K562 (cell line): ENCODE data around the gene PCBP2. TPM values are rescaled to one million over a fixed set of nuclear protein-coding genes. Genes with fewer than 3 reads are reported as not detected.

Experiments
- ATF7 ChIP-seq: fragments of 450-650 bp; IDR thresholded peaks from 2 replicates; pipeline ENCODE4 v1.7.1; 2014; ENCODE audit warnings: mild to moderate bottlenecking, moderate library complexity
- CHCHD3 ChIP-seq: fragments of 250-450 bp; sonication (Bioruptor Pico); IDR thresholded peaks from 2 replicates; pipeline ENCODE4 v2.1.2; 2022; ENCODE audit warnings: mild to moderate bottlenecking
- CTCFL ChIP-seq: IDR thresholded peaks from 2 replicates; pipeline ENCODE4 v1.6.1; 2011; ENCODE audit warnings: borderline replicate concordance, low read depth, mild to moderate bottlenecking, moderate library complexity, low read length; ENCODE audit not compliant: insufficient read depth, poor library complexity, severe bottlenecking
- CXXC5 ChIP-seq: fragments of 250-450 bp; sonication (Bioruptor Pico); IDR thresholded peaks from 2 replicates; pipeline ENCODE4 v1.8.0; 2022; ENCODE audit warnings: inconsistent platforms, mild to moderate bottlenecking, moderate library complexity
- ESRRA ChIP-seq: fragments of 450-650 bp; IDR thresholded peaks from 2 replicates; pipeline ENCODE4 v1.6.1; 2014; ENCODE audit warnings: low read depth, mild to moderate bottlenecking, moderate library complexity, borderline replicate concordance
- GABPB1 ChIP-seq: sonication (generic); formaldehyde crosslinking; IDR thresholded peaks from 2 replicates; pipeline ENCODE4 v1.8.0; 2022; ENCODE audit warnings: mild to moderate bottlenecking, missing genetic modification reagents
- IRF9 ChIP-seq: fragments of 450-650 bp; IDR thresholded peaks from 2 replicates; pipeline ENCODE4 v1.6.1; 2016; ENCODE audit warnings: missing biosample characterization, missing genetic modification characterization
- L3MBTL2 ChIP-seq: fragments of 450-650 bp; IDR thresholded peaks from 2 replicates; pipeline ENCODE4 v1.6.1; 2016; ENCODE audit warnings: mild to moderate bottlenecking, moderate library complexity
- NEUROD1 ChIP-seq: fragments of 150-350 bp; IDR thresholded peaks from 2 replicates; pipeline ENCODE4 v1.6.1; 2014; ENCODE audit warnings: borderline replicate concordance, low read length, low read depth; ENCODE audit not compliant: partially characterized antibody
- NRF1 ChIP-seq, 2 experiments: fragments of 450-650 bp; IDR thresholded peaks in 1 of 2; conservative IDR thresholded peaks in 1 of 2; 2 replicates each; pipeline ENCODE4 v1.6.1; 2014; ENCODE audit warnings: mild to moderate bottlenecking in 2 of 2
- OTX1 ChIP-seq: fragments of 450-650 bp; formaldehyde crosslinking; IDR thresholded peaks from 2 replicates; pipeline ENCODE4 v1.4.0; 2022; ENCODE audit warnings: mild to moderate bottlenecking
- PATZ1 ChIP-seq: fragments of 250-450 bp; sonication (Bioruptor Pico); IDR thresholded peaks from 2 replicates; pipeline ENCODE4 v1.5.0; 2020; ENCODE audit warnings: mild to moderate bottlenecking, borderline replicate concordance
- PML ChIP-seq: IDR thresholded peaks from 2 replicates; pipeline ENCODE4 v1.6.1; 2012; ENCODE audit warnings: low read length, inconsistent platforms
- PTBP1 ChIP-seq: fragments of 200-400 bp; formaldehyde crosslinking; IDR thresholded peaks from 2 replicates; pipeline ENCODE4 v1.6.1; 2017; ENCODE audit warnings: low read depth, low read length
- RBM34 ChIP-seq: fragments of 200-400 bp; formaldehyde crosslinking; IDR thresholded peaks from 2 replicates; pipeline ENCODE4 v1.6.1; 2018; ENCODE audit warnings: low read length, borderline replicate concordance; ENCODE audit not compliant: insufficient read depth
- RCOR1 ChIP-seq, 2 experiments: IDR thresholded peaks; 2 replicates each; pipeline ENCODE4 v1.6.1; 2012; ENCODE audit warnings: low read depth in 2 of 2, low read length in 2 of 2, borderline replicate concordance in 1 of 2, improper control_type of control experiment in 1 of 2
- SAP30 ChIP-seq: fragments of 200-600 bp; sonication (generic); IDR thresholded peaks from 2 replicates; pipeline ENCODE4 v1.6.1; 2012; ENCODE audit warnings: borderline replicate concordance, low read depth, mild to moderate bottlenecking, moderate library complexity, low read length, control low read depth, inconsistent platforms; ENCODE audit not compliant: insufficient read depth, poor library complexity, severe bottlenecking
- SNIP1 ChIP-seq: fragments of 450-650 bp; IDR thresholded peaks from 2 replicates; pipeline ENCODE4 v1.7.1; 2017; ENCODE audit warnings: low read depth, mild to moderate bottlenecking
- TFAP4 ChIP-seq: sonication (generic); formaldehyde crosslinking; IDR thresholded peaks from 2 replicates; pipeline ENCODE4 v1.8.0; 2022; ENCODE audit warnings: missing genetic modification reagents, mild to moderate bottlenecking, moderate library complexity, borderline replicate concordance
- ZNF583 ChIP-seq: fragments of 250-450 bp; sonication (Bioruptor Pico); IDR thresholded peaks from 2 replicates; pipeline ENCODE4 v1.4.0; 2020
- polyA plus RNA-seq, 8 experiments: library from polyadenylated mRNA; depleted of rRNA in 4 of 8; stranded (reverse) in 5 of 8; unstranded in 3 of 8; fragments of >200 nt; fragmentation: Nextera tagmentation in 2 of 8; fragmentation: Illumina TruSeq in 1 of 8; extraction: Ambion mirVana in 2 of 8; extraction: Trizol in 1 of 8; gene quantifications; 2 replicates each; pipeline versions ENCODE4 v1.2.1 to v1.2.3, GENCODE V29; 2011 to 2014; ENCODE audit warnings: inconsistent platforms in 1 of 8, missing spikeins in 1 of 8
- total RNA-seq, 7 experiments: library from RNA; depleted of rRNA in 6 of 7; stranded (reverse); fragments of >200 nt in 6 of 7; fragmentation: Illumina TruSeq in 2 of 7; extraction: Trizol in 2 of 7; gene quantifications; 2 replicates each; pipeline versions ENCODE4 v1.2.1 to v1.2.3, GENCODE V29; 2011 to 2021; ENCODE audit warnings: low replicate concordance in 1 of 7

PCBP2 gene
- total and polyA plus RNA-seq, 9 of the 15 experiments (the other 6 are each of a cell fraction or from before 2014, with no cell fraction given): 137 to 831 (median 328) TPM

GRCh38 chr12:53495903-53496751, 44.2 kb downstream of the PCBP2 start (continued):
- no peak for TF ChIP-seq ZNF583 (CRISPR knock-in tag)
- TF ChIP-seq PML: no peak
- TF ChIP-seq OTX1 (CRISPR knock-in tag): 0 out of 2 replicates have a peak, but pooled peaks have one; percentile 35
- no peak for TF ChIP-seq IRF9 (tag)
- TF ChIP-seq CXXC5 (CRISPR knock-in tag): no peak
- TF ChIP-seq ESRRA: no peak
- TF ChIP-seq SAP30: no peak
- TF ChIP-seq NEUROD1: no peak
- TF ChIP-seq L3MBTL2: no peak; the same call in 1 of the 2 replicates
- TF ChIP-seq TFAP4 (CRISPR knock-in tag): peak; percentile 76
- no peak for TF ChIP-seq CHCHD3
- peak in 1 of 2 experiments; percentile 17; a peak in 1 of 4 replicates for TF ChIP-seq NRF1 (conservative IDR thresholded peaks at IDR 0.05 in 1 of 2, IDR thresholded peaks at IDR 0.05 in 1 of 2)
- 0 out of 2 replicates have a peak, but pooled peaks have one; percentile 14 for TF ChIP-seq ATF7
- TF ChIP-seq RCOR1 (IDR thresholded peaks at IDR 0.05; ENCODE audit: borderline replicate concordance in 1 of 2, low read depth in 2 of 2, low read length in 2 of 2): peak in 1 of 2 experiments; percentile 21; a peak in 1 of 4 replicates
- no peak for TF ChIP-seq GABPB1 (CRISPR knock-in tag)
- TF ChIP-seq CTCFL: no peak
- TF ChIP-seq PATZ1 (CRISPR knock-in tag): no peak
- TF ChIP-seq SNIP1: no peak
- no peak for TF ChIP-seq PTBP1
- no peak for TF ChIP-seq RBM34
